GM18867 (cell line): ENCODE measurements around the gene TRMT2A.
A peak's percentile ranks its signal among the peaks of the same experiment; 100 is the strongest.
"Not testable (repeated sequence)": the region's sequence is repeated elsewhere in the genome, so short reads cannot be mapped to it uniquely, and the experiment has no call there.

Experiments
- ATAC-seq: cut with Tn5 transposase; IDR thresholded peaks from one replicate; pipeline ENCODE4 v1.9.1; 2021; ENCODE audit warnings: mild to moderate bottlenecking, moderate library complexity; ENCODE audit not compliant: unreplicated experiment

The TRMT2A gene, protein sequence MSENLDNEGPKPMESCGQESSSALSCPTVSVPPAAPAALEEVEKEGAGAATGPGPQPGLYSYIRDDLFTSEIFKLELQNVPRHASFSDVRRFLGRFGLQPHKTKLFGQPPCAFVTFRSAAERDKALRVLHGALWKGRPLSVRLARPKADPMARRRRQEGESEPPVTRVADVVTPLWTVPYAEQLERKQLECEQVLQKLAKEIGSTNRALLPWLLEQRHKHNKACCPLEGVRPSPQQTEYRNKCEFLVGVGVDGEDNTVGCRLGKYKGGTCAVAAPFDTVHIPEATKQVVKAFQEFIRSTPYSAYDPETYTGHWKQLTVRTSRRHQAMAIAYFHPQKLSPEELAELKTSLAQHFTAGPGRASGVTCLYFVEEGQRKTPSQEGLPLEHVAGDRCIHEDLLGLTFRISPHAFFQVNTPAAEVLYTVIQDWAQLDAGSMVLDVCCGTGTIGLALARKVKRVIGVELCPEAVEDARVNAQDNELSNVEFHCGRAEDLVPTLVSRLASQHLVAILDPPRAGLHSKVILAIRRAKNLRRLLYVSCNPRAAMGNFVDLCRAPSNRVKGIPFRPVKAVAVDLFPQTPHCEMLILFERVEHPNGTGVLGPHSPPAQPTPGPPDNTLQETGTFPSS

DNA sequence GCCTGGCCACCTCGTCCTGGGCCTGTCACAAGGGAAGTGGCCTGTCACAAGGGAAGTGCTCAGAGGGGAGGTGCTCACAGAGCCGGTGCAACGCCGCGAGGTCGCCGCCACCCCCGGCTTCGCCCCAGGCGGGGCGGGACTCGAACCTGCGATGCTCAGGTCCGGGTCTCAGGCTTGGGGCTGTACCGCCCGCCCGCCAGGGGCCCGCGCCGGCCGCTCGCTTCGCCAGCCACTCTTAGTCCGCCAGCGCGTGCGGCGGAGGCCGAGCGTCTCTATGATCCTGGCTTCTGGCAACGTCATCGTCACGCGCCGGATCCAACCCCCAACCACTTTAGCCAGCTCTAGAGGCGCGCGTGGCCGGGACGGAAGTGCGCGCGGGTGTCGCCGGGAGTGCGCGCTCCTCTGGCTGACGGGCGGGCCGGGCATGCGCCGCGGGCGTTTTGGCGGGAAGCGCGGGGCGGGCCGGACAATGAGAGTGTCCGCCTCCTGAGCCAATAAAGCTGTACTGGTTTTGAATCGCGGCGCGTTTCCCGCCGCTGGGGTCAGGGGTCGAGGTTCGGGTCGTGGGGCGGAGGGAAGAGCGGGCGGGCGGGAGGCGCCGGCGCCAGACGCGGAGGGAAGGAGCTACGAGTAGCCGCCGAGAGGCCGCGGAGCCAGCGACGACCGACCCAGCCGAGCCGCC, at the start of gene TRMT2A:
Gene TRMT2A (minus strand): TSS at position 276 of the 682 bp plus-strand sequence. CDS start 320 bp downstream, outside the sequence.
- ATAC-seq, result peak; percentile 73

DNA sequence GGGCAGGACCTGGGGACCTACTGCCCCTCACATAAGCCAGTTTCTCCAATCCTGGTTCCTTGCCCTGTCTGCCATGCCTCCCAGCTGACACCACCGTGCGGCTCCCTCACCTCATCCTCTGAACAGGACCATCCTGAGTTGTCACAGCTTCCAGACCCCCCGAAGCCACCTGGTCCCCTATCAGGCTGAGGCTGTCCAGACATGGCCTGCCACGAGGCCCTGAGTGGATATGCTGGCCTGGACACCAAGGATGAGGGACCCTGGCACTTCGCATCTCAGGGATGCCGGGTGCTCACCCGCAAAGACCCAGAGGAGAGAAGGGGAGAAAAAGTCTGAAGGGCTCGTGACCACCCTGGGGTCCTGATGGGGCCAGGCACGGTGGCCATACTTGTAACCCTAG, 49.7 kb upstream of the TRMT2A start:
- no peak for ATAC-seq

DNA sequence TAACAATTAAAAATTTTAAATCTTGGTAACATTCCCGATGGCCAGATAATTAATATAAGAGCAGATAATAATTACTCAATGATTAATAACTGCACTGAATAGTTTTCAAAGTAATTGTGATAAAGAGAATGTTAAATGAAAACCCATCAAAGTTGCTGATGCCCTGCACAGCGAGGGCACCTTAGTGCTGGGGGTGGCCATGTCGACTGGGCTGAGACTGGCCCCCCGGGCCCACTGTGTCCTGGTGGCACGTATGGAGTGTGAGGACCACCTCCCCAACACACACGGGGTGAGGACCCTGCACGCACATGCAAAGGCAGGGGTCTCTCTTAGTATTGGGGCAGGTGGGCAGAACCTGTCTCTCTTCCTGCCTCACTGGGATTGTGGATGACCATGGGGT, 48.9 kb upstream of the TRMT2A start:
- ATAC-seq, result no peak

DNA sequence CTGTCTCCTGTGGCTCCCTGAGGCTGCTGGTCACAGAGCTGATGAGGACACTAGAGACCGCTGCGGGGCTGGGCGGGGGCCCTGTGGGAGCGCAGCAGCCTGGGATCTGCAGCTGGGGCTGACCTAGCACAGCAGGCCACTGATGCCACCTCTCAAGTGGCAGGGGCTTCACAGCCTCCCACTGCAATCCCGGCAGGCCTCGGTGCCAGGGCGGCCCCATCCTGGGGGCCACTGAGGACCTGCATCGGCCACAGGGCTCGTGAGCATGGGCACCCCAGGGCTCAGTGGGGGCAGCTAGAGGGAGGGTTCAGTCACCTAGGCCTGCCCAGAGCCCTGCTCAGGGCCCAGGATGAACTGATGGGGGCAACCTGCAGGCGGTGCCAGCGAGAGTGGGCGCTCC, 48.4 kb upstream of the TRMT2A start:
- no peak for ATAC-seq

DNA sequence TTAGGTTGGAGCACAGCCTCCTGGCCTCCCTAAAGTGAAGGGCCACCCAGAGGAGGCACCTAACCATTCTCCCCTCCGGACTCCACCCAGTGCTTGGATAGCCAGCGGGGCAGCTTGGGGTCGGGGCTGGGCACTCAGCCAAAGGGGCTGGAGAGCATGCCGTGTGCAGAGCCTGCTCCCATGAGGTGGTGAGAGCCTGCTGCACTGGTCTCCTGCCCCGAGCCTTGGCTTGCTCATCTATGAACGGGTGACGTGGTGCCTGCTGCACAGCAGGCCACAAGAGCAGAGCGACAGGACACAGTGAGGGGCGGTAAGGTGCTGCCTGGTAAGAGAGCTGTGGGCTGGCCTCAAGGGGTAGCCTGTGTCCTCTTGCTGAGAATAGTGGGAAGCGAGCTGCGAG, 47.8 kb upstream of the TRMT2A start:
- no peak for ATAC-seq

DNA sequence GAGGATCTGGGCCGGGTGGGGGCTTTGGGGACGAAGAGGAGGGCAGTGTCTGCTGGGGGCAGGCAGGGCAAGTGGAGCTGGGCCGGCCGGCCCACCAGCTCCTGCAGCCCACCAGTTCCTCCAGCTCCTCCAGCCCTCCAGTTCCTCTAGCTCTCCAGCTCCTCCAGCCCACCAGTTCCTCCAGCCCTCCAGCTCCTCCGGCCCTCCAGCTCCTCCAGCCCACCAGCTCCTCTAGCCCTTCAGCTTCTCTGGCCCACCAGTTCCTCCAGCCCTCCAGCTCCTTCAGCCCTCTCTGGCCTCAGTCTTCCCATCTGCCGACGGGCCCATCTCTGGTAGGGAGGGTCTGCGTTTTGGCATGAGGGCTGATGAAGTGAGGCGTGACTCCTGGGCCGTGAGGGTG, 43.0 kb upstream of the TRMT2A start:
- no peak for ATAC-seq

DNA sequence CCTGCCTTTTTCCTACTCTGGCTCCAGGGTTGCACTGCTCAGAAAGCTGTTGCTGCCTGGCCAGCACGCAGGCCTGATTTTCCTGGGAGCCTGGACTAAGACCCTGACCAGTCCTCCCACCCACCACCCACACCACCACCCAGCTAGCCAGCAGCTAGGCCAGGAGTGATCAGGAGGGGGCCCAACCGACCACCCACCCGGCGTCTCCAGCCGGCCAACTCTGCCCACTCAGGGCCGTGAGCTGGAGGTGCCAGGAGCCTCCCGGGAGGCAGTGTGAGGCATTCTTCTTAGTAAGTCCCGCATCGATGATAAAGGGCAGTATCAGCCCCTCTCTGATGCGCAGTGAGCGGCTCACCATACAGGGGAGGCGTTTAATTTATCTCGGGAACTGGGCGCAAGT, 42.5 kb upstream of the TRMT2A start:
- not testable (repeated sequence) for ATAC-seq

DNA sequence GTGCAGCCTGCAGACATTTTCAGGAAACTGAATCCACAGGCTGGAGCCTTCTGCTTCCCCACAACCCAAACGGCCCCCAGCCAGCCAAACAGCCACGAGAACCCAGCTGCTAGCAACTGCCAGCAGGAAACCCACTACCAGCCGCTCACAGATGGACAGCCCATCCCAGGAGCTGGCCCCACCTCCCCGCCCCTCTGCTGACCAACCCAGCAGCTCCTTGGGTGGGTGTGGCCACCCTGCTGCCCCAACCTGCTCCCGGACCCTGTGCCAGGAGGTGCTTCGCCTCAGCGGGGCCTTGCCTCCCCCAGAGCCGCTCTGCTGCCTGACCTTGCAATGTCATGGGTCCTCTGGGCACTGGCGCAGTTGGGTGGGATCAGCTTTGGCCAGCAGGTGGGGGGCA, 42.0 kb upstream of the TRMT2A start:
- no peak for ATAC-seq

DNA sequence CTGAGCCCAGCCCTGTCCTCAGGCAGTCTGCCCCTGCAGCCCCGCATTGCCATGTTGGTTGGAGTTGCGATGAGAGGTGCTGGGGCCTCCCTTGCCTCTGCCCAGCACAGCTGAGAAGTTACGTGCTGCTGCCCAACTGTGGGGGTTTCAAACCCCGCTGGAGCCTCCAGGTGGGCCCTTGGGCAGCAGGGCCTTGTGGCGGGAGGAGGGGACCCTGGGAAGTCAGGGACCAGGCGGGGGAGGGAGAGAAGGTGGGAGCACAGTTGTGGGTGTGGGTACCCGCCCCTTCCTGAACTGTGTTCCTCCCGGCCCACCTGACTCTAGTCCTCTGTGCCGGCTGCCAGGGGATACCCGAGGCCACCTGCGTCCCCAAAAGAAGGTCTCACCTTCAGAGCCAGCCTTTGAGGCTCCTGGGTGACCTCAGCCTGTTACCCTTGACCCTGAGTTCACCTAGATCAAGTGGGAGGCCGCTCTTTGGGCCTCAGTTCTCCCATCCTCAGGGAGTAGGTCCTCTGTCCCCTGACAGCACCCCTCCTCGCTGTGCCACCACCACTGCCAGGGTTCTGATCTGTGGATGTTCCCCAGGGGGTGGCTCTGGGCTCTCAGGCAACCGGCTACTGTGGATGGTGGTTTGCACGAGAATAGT, 41.5 kb upstream of the TRMT2A start:
- ATAC-seq, result no peak

DNA sequence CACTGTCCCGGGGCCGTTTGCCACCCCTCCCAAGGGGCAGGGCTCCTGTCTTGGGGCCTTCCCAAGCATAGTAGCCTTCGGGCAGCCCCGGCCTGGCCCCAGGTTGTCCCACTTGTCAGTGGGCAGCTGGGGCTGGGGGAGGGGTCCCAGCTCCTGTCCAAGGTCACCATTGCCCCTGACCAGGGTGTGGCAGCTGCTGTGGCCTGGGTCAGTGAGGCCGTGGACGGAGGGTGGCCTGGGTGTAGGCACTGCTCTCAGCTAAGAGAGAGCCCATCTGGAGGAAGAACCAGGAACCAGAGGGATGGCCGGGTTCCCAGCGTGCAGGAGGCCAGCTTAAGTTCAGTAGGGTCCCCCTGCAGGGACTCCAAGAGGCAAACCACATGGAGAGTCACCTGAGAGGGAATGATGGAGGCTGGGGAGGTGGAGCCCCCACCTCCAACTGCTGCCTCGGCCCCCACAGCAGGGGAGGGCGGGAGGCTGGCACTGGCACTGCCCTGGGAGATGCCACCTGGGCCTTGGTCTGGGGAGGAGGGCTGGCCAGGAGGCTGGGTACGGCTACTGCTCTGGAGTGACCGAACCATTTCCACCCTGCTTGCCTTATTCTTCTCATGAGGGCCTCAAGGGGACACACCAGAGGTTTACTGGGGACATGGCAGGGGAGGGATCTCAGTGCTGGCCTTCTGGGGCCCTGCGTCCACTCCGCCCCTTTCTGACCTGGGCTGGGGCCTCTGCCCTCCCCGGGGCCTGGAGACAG, 40.6 kb upstream of the TRMT2A start:
- ATAC-seq, result no peak

DNA sequence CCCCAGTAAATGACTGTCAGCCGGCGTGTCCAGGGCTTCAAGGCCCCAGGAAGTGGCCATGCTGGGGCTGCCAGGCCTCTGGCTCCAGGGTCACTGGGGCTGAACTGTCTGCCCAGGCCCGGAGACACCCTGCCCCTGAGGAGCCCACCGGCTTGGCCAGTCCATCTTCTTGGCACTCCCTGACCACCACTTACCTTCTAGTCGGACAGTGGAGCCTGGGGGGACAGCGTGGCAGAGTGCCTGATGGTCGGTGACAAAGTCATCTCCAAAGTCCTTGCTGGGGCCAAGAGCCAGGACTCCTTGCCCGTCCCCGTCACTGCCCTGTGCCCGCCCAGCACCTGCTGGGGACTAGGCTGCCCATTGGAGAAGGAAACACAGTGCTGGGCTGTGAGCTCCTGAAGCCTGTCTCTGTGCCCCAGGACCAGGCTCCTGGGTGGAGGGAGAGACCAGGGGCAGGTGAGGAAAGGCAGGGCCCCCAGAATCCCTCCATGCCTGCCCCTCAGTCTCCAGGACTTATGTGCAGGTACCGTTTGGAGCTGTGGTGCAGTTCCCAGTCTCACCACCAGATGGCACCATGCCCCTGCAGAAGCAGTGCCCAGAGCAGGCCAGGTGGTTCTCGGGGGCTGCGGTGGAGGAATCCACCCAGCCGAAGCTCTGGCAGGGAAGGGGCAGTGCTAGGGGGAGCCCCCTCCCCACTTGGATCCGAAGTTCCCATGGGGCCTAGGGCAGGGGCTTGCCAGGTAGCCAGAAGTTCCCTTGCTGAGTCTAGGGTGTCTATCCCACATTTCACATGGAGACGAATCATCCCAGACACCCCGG, 39.8 kb upstream of the TRMT2A start:
- no peak for ATAC-seq

DNA sequence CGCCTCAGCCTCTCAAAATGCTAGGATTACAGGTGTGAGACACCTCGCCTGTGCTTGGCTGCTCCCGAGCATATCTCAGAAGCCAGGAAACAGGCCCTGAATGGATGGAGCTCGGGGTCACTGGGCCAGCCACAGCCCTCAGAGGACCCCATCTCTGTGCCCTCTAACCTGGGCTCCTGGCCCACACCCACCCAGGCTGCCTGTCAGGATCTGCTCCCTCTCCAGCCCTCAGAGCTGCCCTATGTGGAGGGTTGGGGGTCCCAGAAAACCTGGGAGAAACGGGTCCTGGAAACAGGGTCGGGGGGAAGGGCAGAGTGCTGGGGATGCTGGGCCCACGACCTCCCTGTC, 39.0 kb upstream of the TRMT2A start:
- ATAC-seq, result no peak

DNA sequence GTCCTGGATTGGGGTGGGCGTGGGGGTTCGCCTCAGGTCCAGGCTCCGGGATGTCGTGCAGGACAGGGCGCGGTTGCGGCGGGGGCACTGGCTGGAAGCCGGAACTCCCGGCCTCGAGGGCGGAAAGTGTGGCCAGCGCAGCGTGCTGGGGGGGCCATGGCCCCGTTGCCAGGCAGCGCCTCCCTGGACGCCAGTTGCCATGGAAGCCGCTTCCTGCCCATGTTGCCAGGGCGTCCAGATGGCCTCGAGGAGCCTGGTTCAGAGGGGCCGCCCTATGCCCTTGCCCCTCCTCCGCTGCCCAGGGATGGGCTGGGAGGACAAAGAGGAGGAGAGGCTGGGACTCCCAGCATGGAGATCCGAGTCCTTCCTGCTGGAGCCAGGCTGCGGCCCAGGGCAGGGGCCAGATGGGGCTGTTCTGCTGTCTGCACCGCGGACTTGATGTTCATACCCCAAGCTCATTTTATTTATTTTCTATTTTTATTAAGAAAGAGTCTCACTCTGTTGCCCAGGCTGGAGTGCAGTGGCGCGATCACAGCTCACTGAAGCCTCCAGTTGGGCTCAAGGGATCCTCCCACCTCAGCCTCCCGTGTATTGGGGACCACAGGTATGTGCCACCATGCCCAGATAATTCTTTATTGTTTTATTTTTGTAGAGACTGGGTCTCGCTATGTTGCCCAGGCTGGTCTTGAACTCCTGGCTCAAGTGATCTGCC, 38.5 kb upstream of the TRMT2A start:
- ATAC-seq, result no peak

DNA sequence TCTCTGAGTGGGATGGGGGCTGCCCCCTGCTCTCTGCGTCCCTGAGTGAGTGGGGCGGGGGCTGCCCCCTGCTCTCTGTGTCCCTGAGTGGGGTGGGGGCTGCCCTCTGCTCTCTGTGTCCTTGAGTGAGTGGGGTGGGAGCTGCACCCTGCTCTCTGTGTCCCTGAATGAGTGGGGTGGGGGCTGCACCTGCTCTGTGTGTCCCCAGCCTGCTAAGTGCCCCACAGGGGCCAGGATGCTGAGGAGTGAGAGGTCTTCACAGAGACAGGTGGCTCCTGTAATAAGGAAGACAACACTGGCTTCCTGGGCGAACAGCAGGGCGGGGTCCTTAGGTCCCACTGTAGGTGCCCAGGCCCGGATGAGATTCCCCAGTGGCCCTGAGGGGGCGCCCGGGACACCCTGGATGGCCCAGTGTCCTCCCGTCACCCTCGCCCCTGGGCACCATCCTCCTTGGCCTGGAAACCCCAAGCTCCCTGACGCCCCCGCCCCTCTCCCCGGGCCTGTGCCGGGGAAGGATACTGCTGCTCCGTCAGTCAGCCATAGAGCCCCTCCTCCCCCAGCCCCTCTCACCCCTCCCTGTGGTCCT, 37.7 kb upstream of the TRMT2A start:
- no peak for ATAC-seq

DNA sequence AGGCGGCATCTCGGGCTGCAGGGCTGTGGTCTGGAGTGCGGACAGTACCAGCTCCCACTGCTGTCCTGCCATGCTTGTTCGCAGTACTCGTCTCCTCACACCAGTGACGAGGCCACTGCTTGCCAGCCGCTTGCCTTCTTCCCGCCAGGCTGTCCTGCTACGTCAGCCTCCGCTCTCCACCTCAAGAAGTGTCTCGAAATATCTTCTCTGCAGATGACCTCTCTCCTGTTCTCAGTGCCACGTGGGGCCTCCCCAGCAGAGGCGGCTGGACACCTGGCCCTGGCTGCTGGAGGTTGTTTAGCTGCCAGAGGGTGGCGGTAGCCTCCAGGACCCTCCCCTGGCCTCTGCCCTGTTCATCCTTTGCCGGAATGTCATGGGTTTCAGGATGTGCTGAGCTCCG, 36.9 kb upstream of the TRMT2A start:
- ATAC-seq, result no peak

DNA sequence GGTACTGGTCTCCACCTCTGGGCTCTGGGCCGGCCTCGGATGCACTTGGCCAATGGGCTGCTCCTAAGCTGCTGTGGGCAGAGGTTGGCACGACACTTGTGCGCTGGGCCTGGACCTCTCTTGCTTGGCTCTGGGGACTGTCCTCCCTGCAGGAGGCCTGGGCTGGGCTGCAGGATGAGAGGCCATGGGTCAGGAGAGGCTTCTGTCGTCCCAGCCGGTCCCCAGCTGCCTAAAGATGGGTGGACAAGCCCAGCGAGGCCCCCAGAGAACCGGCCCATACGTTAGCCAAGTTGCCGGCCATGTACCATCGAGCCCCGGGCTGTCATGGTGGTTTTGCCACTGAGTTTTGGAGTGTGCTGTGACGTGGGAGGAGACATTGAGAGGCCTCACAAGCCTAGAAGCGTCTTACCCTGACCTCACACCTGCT, 35.5 kb upstream of the TRMT2A start:
- ATAC-seq, result no peak

DNA sequence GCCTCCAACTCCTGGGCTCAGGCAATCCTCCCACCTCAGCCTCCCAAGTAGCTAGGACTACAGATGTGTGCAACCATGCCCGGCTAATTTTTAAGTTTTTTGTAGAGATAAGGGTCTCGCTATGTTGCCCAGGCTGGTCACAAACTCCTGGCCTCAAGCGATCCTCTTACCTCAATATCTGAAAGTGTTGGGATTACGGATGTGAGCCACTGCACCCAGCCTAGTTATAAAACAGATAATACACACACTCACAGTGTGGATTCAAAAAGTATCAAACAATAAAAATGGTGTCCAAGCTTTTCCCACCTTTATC, 34.2 kb upstream of the TRMT2A start:
- ATAC-seq, result no peak

DNA sequence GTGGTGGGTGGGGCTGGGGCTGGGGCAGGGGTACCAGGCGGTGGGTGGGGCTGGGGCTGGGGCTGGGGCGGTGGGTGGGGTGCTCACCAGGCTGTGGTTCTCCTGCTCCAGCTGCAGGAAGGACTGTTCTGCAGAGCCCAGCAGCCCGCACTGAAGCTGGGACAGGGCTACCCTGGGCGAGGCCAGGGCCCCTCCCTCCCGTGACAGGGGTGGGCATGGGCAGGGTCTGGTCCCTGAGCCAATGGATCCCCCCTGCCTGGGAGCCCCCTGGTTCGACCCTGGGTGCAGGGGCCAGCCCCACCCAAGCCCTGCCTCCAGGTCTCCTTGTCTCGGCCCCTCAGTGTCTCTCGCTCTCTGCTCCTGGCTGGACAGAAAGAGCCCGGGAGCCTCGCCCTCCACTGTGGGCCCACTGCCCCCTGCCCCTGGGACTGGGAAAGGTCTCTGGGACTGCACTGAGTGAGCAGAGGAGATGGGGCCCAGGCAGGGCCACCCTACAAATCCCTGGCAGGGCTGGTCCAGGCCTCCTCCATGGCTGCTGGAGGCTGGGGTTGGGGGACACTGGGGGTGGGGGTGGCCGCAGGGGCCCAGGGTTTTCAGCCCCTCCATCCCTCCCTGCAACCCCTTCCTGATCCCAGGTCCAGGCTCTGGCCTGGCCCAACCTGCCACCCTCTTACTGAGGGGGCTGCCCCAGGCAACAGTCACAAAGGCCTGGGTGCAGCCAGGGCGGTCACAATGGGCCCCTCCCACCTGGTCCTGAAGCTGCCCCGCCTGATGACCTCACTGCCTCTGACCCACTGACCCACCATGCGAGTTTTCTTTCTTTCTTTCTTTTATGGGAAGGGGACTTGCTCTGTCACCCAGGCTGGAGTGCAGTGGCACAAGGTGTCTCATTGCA, 33.6 kb upstream of the TRMT2A start, which contains the start of gene CCDC188:
Gene CCDC188 (minus strand): TSS at position 675 of the 895 bp plus-strand sequence. CDS start 69 bp downstream, at position 606.
- no peak for ATAC-seq
